Suprapubic skin (tissue), 4 donors: ENCODE results near the gene BTF3L4.

ENCODE experiments used
- CTCF ChIP-seq, 2 donors: fragments of 200-600 bp in 1 of 2; fragments of 450-650 bp in 1 of 2; sonication (generic) in 1 of 2; IDR thresholded peaks; one replicate each; pipeline ENCODE4 v1.5.1; 2016 to 2019; ENCODE audit warnings: antibody characterized with exemption in 2 of 2, mild to moderate bottlenecking in 1 of 2, moderate library complexity in 1 of 2
- EP300 ChIP-seq: sonication (generic); formaldehyde crosslinking; IDR thresholded peaks from one replicate; pipeline ENCODE4 v1.6.1; 2017; ENCODE audit warnings: antibody characterized with exemption
- POLR2A ChIP-seq, 2 donors: fragments of 450-650 bp; IDR thresholded peaks; one replicate each; pipeline ENCODE4 v1.6.1; 2017; ENCODE audit warnings: antibody characterized with exemption in 2 of 2, mild to moderate bottlenecking in 2 of 2, moderate library complexity in 2 of 2
- POLR2AphosphoS5 ChIP-seq, 3 donors: sonication (generic); formaldehyde crosslinking; IDR thresholded peaks; one replicate each; pipeline ENCODE4 v1.6.1; 2017; ENCODE audit warnings: antibody characterized with exemption in 3 of 3

GRCh38 chr1:52125736-52126359 is 69.8 kb downstream of the BTF3L4 start:
- no peak for TF ChIP-seq CTCF (IDR thresholded peaks at IDR 0.05)
- TF ChIP-seq POLR2AphosphoS5 (IDR thresholded peaks at IDR 0.05) = no peak
- TF ChIP-seq POLR2A (IDR thresholded peaks at IDR 0.05) = no peak
- no peak for TF ChIP-seq EP300
